OCI-LY3 (cell line): Measurements from ENCODE around the gene AMER3.
"Not testable (repeated sequence)": the region's sequence is repeated elsewhere in the genome, so short reads cannot be mapped to it uniquely, and the experiment has no call there.

Experiments used
- H2AFZ ChIP-seq: fragments of 200-600, 300-600 bp; shearing (Covaris generic); 2 replicates; pipeline ENCODE4 v1.6.0; 2014; ENCODE audit warnings: antibody characterized with exemption, low read depth, low read length
- H3K27ac ChIP-seq: fragments of 200-600, 300-600 bp; sonication (generic); 2 replicates; pipeline ENCODE4 v1.5.1; 2014; ENCODE audit warnings: mild to moderate bottlenecking, low read length, moderate library complexity, mixed read lengths
- H3K27me3 ChIP-seq: fragments of 200-600, 300-600 bp; sonication (generic); 2 replicates; pipeline ENCODE4 v1.6.1; 2014; ENCODE audit warnings: low read depth, low read length, mixed read lengths
- H3K36me3 ChIP-seq: fragments of 200-600, 300-600 bp; sonication (generic); replicated peaks from 2 replicates; pipeline ENCODE3; 2014; ENCODE audit warnings: low read depth, low read length, mixed read lengths
- H3K4me1 ChIP-seq: fragments of 300-600, 200-600 bp; sonication (generic); 2 replicates; pipeline ENCODE4 v1.6.1; 2014; ENCODE audit warnings: low read length, mixed read lengths
- H3K4me2 ChIP-seq: fragments of 200-600, 300-600 bp; sonication (generic); 2 replicates; pipeline ENCODE4 v1.6.1; 2014; ENCODE audit warnings: low read length, mixed read lengths
- H3K4me3 ChIP-seq: fragments of 300-600, 200-600 bp; sonication (generic); 2 replicates; pipeline ENCODE4 v1.5.1; 2014; ENCODE audit warnings: antibody characterized with exemption, mild to moderate bottlenecking, low read length, moderate library complexity
- H3K79me2 ChIP-seq: fragments of 300-600, 200-600 bp; shearing (Covaris generic); 2 replicates; pipeline ENCODE4 v1.6.1; 2014; ENCODE audit warnings: mild to moderate bottlenecking, low read length, mixed read lengths
- H3K9ac ChIP-seq: fragments of 300-600, 200-600 bp; shearing (Covaris generic); 2 replicates; pipeline ENCODE4 v1.6.0; 2014; ENCODE audit warnings: mild to moderate bottlenecking, low read length, moderate library complexity
- H3K9me3 ChIP-seq: fragments of 200-600, 300-600 bp; shearing (Covaris generic); 2 replicates; pipeline ENCODE4 v1.6.1; 2014; ENCODE audit warnings: low read length, mixed read lengths; ENCODE audit not compliant: insufficient read depth
- H4K20me1 ChIP-seq: fragments of 200-600, 300-600 bp; sonication (generic); 2 replicates; pipeline ENCODE4 v1.6.1; 2016; ENCODE audit warnings: low read length, mixed read lengths; ENCODE audit not compliant: insufficient read depth
- CTCF ChIP-seq: fragments of 200-600, 300-600 bp; sonication (generic); IDR thresholded peaks from 2 replicates; pipeline ENCODE4 v1.5.1; 2014; ENCODE audit warnings: antibody characterized with exemption, low read length, low read depth
- EZH2phosphoT487 ChIP-seq: fragments of 200-600 bp; shearing (Covaris generic); IDR thresholded peaks from 2 replicates; pipeline ENCODE4 v1.6.1; 2018; ENCODE audit warnings: antibody characterized with exemption, mixed run types, low read depth

The AMER3 gene

DNA sequence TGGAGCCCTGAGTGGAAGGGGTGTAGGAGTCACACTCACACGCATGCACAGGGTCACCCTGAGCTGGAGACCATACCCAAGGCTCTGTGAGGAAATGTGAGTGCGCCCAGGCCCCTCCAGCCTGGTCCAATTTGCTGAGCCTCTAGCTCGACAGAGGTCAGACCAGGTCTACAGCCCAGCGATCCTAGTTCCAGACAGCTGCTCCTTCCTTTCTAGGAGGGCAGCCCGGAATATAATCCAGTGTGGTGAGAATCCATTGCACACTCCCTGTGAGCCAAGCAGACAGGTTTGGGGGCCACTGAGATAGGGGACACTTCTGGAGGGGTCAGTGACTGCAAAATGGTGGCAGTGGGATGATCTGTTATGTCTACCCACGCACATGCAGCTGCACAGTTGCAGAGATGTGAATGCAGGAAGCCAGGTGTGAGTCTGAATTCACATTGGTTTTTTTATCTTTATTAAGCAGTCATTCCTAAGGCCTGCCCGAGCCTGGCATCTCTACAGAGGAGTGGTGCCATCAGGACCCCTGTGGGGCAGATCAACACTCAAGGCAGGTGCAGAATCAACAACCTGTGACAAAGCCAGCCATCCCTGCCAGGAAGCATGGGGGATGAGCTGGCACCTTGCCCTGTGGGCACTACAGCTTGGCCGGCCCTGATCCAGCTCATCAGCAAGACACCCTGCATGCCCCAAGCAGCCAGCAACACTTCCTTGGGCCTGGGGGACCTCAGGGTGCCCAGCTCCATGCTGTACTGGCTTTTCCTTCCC, 26.6 kb upstream of the AMER3 start, which contains the start of gene GPR148:
GPR148 (plus strand) TSS at position 522 of the 768 bp plus-strand sequence; CDS start at position 604, 82 bp downstream.
- Histone ChIP-seq H4K20me1 (no peaks in the 10 kb centered on the region), H2AFZ (peak within 1 kb of the TSS; percentile 69; the same call in 1 of the 2 replicates), H3K4me3 (peak within 1 kb of the TSS; percentile 81), H3K27me3 (no peaks in the 10 kb centered on the region), H3K9ac (peak within 1 kb of the TSS; percentile 68), H3K9me3 (no peaks in the 10 kb centered on the region), H3K4me2 (peak within 1 kb of the TSS; percentile 87), H3K36me3 (no peaks in the 10 kb centered on the region), H3K79me2 (no peaks in the 10 kb centered on the region), H3K27ac (no peak within 1 kb of the TSS), H3K4me1 (peaks cover 13% of the 10 kb centered on the region)
- TF ChIP-seq EZH2phosphoT487: no peak
- TF ChIP-seq CTCF: no peak

DNA sequence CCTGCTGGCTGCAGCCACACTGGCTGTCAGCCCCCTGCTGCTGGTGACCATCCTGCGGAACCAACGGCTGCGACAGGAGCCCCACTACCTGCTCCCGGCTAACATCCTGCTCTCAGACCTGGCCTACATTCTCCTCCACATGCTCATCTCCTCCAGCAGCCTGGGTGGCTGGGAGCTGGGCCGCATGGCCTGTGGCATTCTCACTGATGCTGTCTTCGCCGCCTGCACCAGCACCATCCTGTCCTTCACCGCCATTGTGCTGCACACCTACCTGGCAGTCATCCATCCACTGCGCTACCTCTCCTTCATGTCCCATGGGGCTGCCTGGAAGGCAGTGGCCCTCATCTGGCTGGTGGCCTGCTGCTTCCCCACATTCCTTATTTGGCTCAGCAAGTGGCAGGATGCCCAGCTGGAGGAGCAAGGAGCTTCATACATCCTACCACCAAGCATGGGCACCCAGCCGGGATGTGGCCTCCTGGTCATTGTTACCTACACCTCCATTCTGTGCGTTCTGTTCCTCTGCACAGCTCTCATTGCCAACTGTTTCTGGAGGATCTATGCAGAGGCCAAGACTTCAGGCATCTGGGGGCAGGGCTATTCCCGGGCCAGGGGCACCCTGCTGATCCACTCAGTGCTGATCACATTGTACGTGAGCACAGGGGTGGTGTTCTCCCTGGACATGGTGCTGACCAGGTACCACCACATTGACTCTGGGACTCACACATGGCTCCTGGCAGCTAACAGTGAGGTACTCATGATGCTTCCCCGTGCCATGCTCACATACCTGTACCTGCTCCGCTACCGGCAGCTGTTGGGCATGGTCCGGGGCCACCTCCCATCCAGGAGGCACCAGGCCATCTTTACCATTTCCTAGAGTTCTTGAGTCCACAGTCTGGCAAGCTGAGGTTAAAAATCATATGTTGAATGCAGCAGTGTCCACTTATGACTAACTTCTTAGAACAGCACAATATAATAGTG, 25.7 kb upstream of the AMER3 start:
- TF ChIP-seq EZH2phosphoT487 (no peak), CTCF (no peak)
- Histone ChIP-seq H3K9me3 (no peaks in the 10 kb centered on the region), H3K4me2 (no peak overlapping the region), H3K4me1 (peaks cover 13% of the 10 kb centered on the region), H3K4me3 (no peak overlapping the region), H3K36me3 (no peaks in the 10 kb centered on the region), H2AFZ (no peak overlapping the region), H3K9ac (no peak overlapping the region), H3K27ac (no peak overlapping the region), H3K27me3 (no peaks in the 10 kb centered on the region), H4K20me1 (no peaks in the 10 kb centered on the region), H3K79me2 (no peaks in the 10 kb centered on the region)

- H3K27me3 ChIP-seq, H4K20me1 ChIP-seq: not testable (repeated sequence)
Measured at GRCh38 chr2:130732257-130732656, 23.1 kb upstream of the AMER3 start.

GRCh38 chr2:130735200-130735599, 20.1 kb upstream of the AMER3 start:
- H3K27me3 ChIP-seq: no peaks in the 10 kb centered on the region
- no peaks in the 10 kb centered on the region for H3K4me1 ChIP-seq
- H3K27ac ChIP-seq: no peak overlapping the region
- H3K4me2 ChIP-seq: no peak overlapping the region
- H2AFZ ChIP-seq: no peak overlapping the region
- H3K9ac ChIP-seq: no peak overlapping the region
- no peaks in the 10 kb centered on the region for H3K79me2 ChIP-seq
- H4K20me1 ChIP-seq: no peaks in the 10 kb centered on the region
- no peaks in the 10 kb centered on the region for H3K36me3 ChIP-seq
- no peaks in the 10 kb centered on the region for H3K9me3 ChIP-seq
- H3K4me3 ChIP-seq: no peak overlapping the region
- TF ChIP-seq EZH2phosphoT487: no peak
- no peak for TF ChIP-seq CTCF

More at GRCh38 chr2:130732257-130732656, 23.1 kb upstream of the AMER3 start:
- H3K4me3 ChIP-seq, H3K4me2 ChIP-seq, H3K9ac ChIP-seq, H2AFZ ChIP-seq, H3K79me2 ChIP-seq, H3K27ac ChIP-seq, H3K9me3 ChIP-seq, H3K36me3 ChIP-seq, H3K4me1 ChIP-seq: not testable (repeated sequence)
